Inferior parietal cortex (tissue), 1 donor: ENCODE data around the gene ANKS1B.
"Not testable (repeated sequence)": the region's sequence is repeated elsewhere in the genome, so short reads cannot be mapped to it uniquely, and the experiment has no call there.

Experiments used
- DNase-seq: peaks from one replicate; pipeline ENCODE4 v3.0.0-alpha.2; 2016; ENCODE audit errors: extremely low spot score

ANKS1B gene

DNA sequence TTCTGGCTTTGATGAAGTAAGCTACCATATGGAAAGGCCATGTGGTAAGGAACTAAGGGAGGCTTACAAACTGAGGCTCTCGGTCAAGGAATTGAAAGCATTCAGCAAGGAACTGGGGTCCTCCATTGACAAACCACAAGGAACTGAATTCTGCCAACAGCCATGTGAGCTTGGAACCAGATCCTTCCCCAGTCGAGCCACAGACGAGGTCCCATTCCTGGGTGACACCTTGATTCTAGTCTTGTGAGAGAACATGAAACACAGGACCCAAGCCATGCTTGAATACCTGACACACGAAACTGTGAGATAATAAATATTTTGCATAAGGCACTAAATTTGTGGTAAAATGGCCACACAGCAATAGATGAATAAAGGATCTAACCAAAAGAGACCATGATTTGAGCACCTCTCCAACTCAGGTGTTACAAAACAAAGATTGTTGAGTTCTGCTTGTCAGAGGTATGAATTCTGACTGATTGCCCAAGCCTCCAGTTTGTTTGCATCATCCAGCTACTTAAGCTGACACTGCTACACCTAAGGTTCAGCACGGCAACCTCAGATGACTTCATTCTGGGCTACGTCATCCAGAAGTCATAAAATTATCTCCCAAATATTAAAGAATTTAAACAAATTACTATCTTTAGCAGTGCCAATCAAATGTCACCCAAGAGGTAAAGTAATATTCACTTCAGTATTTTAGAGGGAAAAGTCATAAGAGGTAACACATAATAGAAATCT lies 277.8 kb downstream of the ANKS1B start:
- no peak for DNase-seq

GRCh38 chr12:99704458-99704857 lies 280.3 kb downstream of the ANKS1B start:
- DNase-seq: no peak

GRCh38 chr12:99704036-99704435 lies 280.7 kb downstream of the ANKS1B start:
- peak; percentile 36 for DNase-seq

DNA sequence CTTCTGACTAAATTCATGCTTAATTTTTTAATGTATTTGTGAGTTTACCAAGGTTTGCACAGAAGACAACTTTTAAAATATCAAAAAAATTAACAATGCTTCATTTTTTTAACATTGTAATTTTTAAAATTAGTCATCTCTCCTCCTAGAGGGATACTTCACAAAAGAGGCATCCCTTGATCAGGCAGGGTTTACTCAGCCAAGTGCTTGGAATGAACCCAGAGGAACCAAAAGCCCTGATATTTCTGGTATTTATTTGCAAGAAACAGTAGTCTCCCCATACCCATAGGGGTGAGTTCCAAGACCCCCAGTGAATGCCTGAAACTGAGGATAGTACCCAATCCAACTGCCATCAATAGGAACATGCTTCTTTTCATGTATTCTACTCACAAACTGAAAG lies 284.7 kb downstream of the ANKS1B start:
- no peak for DNase-seq

DNA sequence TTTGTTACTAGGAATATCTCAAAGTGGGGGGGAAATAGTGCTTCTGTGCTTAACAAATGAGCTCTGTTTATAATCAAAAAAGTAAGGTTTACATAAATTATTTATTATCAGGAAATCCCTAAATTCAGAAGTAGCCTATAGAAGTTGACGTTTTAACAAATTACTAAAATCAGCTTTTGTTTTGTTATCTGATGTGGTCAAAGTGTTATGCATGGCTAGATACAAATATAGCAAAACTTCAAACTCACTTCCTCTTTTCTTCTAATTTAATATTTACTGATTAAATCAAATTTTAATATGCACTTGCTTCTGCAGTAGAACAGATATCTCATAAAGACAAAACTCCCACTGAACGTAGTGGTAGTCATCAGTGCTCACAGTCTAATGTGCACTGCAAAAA lies 289.7 kb downstream of the ANKS1B start:
- no peak for DNase-seq

DNA sequence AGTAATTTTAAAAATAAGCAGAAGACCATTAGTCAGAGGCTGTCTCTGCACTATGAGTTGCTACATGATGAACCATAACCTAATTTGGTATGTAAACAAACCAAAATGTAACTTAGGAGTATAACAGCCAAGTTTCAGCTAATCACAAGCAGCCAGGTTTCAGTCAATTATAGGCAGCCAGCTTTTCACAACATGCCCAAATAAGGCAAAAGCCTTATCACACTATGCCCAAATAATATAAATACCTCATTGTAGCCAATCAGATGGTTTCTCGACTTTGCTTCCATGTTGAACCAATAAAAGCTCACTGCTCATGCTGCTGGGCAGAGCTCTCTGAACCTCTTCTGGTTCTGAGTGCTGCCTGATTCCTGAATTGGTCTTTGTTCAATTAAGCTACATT lies 298.6 kb downstream of the ANKS1B start:
- no peak for DNase-seq

DNA sequence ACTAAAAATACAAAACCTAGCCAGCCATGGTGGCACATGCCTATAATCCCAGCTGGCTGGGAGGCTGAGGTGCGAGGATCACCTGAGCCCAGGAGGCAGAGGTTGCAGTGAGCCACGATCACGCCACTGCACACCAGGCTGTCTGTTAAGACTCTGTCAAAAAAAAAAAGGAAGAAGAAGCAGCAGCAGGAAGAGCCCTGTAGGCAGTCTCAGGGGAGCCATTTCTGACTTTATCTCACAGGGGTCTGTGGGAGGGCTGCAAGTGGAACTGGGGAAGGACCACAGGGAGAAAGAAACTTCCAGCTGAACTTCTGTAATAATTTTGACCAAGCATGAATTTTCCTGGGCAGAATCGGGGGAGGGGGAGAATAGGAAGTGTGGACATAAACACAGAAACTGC lies 304.5 kb downstream of the ANKS1B start:
- no peak for DNase-seq

DNA sequence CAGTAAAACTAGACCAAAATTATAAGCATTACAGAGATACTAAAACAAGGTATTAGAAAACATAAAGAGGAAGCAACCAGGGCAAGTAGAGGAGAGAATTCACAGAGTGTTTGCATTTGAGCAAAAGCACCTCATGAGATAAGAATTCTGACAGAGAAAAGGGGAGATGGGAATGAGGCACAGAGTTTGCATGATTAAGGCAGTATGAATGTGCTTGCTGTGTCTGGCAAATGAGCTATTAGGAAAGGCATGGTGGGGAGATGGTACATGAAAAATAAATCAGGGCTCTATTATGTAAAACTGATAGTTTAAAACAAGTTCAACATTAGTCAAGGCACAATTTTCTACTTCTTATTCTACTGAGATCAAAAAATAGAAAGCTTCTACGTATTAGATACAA lies 314.1 kb downstream of the ANKS1B start:
- DNase-seq: no peak

GRCh38 chr12:99658671-99659349 lies 325.9 kb downstream of the ANKS1B start:
- DNase-seq: no peak

DNA sequence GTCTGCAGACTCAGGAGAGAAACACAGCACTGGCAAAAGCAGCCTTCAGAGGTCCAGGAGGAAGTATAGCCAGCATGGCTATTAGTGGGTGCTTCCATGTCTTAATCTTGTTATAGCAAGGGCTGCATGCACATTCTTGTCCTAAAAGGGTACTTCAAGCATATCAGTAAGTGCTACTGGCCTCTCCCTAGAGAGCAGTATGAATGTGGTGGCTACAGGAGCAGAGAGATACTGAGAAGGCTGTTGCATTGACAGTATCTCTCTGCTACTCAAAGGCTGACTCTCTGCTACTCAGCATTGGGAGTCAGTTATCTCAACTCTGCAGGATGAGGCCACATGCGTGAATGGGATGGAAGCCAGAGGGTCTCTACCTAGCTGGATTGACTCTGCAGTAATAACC lies 335.2 kb downstream of the ANKS1B start:
- DNase-seq: no peak

DNA sequence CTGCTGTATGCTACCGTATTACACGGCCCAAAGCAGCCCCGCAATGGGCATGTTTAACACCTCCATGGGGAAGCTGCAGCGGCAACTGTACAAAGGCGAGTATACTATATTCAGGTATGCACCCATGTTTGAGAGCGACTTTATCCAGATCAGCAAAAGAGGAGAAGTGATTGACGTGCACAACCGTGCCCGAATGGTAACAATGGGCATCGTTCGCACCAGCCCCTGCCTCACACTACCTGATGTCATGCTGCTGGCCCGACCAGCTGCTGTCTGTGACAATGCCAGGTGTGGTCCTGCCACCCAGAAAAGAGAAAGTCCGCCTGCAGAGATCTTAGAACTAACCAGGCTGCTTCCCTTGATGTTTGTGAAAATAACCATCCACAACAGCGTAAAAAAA lies 336.6 kb downstream of the ANKS1B start:
- DNase-seq: no peak

GRCh38 chr12:99647453-99647852 lies 337.3 kb downstream of the ANKS1B start, which contains the start of gene GARIN6:
Gene GARIN6, plus strand, starts transcription at chr12:99647753. Its CDS starts 422 bp downstream, at chr12:99648175.
- no peak for DNase-seq

- no peak for DNase-seq
These were observed 340.1 kb downstream of the ANKS1B start for GRCh38 chr12:99644629-99645028.

GRCh38 chr12:99627459-99627858 lies 357.3 kb downstream of the ANKS1B start:
- DNase-seq: no peak

DNA sequence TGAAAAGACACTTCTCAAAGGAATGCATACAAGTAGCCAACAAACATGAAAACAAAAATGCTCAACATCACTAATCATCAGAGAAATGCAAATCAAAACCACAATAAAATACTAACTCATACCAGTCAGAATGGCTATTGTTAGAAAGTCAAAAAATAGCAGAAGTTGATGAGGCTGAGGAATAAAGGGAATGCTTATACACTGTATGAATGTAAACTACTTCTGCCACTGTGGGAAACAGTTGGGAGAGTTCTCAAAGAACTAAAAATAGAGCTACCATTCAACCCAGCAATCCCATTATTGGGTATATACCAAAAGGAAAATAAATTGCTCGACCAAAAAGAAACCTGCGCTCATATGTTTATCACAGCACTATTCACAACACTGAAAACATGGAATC lies 360.1 kb downstream of the ANKS1B start:
- not testable (repeated sequence) for DNase-seq

- no peak for DNase-seq
These were observed 364.6 kb downstream of the ANKS1B start for GRCh38 chr12:99620159-99620479.

- DNase-seq: no peak
These were observed 365.2 kb downstream of the ANKS1B start for GRCh38 chr12:99619389-99620158.

GRCh38 chr12:99618657-99619056 lies 366.1 kb downstream of the ANKS1B start:
- DNase-seq: no peak

DNA sequence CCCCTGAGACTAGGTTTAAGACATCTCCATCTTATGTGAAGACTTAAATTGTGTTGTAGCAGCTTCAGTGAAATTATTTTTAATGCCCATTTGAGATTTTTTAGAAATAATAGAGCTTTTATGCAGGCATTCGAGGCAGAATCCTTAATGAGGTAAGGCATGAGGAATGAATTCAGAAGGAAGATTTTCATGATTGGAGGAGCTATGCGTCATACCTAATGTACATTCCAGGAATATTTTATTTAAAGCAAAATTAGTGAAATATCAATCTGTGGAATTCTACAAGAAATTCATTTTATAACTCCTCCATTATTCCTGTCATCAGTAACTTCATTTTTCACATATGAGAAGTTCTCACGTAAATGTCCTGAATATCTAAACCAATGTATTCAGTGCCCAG lies 373.1 kb downstream of the ANKS1B start:
- no peak for DNase-seq

- DNase-seq: no peak
These were observed 373.6 kb downstream of the ANKS1B start for GRCh38 chr12:99611117-99611516.

DNA sequence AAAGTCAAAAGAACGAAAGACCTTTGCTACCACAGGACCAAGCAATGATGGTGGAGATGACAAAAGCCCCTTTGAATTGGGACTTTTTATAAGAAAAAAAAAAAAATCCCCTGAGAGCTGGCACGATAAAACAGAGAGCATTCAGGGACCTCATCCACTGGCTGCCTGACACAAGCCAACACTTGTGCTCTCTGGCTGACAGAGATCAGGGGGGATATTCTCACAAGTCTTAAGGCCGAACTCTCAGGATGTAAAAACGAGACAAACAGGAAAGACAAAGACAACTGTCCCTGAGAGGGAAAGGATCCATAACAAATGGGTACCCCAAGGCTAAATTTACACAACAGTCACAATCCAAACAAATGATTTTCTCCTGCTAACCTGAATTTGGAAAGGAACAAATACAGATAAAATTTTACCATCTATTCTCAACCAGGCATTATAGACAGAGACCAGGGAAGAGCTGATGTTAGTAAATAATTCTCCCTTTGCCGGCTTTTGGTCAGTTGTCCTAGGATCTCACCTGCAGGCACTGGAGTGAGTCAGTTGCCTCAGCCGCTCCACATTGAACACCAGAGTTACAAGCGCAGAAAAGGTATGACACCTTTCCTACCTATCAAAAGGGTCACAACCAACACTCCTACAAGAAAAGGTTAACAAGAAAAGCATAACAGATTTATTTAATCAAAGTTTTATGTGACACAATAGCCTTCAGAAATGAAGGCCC lies 375.1 kb downstream of the ANKS1B start:
- DNase-seq: no peak

GRCh38 chr12:99600388-99600787 lies 384.3 kb downstream of the ANKS1B start:
- DNase-seq: no peak
